Measurements from ENCODE around the gene ACTA1.
"Not testable (repeated sequence)": the region's sequence is repeated elsewhere in the genome, so short reads cannot be mapped to it uniquely, and the experiment has no call there.

Gene ACTA1

GRCh38 chr1:229434005-229434640, at the start of gene ACTA1:
Gene ACTA1, minus strand, starts transcription at chr1:229434094. Its CDS starts 979 bp downstream, at chr1:229433115.
- no peak for DNase-seq

DNA sequence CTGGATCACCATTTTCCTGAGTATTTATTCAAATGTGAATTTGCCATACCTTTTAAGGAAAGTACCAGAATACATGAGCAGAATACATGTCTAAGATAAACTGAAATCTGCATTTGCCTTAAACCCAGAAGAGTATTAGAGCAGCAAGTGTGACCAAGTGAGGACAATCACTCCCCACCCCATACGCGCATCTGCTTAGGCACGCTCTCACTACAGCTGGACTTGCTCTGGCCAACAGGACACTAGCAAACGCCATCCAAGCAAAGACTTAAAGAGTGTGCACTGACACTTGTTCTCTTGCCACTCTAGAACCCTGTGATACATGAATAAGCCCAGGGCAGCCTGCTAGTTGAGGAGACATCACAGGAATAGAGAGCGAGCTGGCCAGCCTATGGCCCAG, 48.6 kb upstream of the ACTA1 start:
- DNase-seq, result no peak

DNA sequence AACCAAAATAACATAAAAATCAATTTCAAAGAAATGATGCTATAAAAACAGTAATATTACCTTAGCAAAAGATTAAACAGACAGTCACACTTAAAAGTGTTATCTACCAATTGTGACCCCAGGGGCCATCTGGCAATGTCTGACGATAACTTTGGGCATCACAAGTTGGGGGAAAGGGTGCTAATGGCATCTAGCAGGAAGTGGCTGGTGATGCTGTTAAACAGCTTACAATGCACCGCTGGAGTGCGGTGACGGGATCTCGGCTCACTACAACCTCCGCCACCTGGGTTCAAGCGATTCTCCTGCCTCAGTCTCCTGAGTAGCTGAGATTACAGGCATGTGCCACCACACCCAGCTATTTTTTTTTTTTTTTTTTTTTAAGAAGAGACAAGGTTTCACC, 46.6 kb upstream of the ACTA1 start:
- no peak for DNase-seq

DNA sequence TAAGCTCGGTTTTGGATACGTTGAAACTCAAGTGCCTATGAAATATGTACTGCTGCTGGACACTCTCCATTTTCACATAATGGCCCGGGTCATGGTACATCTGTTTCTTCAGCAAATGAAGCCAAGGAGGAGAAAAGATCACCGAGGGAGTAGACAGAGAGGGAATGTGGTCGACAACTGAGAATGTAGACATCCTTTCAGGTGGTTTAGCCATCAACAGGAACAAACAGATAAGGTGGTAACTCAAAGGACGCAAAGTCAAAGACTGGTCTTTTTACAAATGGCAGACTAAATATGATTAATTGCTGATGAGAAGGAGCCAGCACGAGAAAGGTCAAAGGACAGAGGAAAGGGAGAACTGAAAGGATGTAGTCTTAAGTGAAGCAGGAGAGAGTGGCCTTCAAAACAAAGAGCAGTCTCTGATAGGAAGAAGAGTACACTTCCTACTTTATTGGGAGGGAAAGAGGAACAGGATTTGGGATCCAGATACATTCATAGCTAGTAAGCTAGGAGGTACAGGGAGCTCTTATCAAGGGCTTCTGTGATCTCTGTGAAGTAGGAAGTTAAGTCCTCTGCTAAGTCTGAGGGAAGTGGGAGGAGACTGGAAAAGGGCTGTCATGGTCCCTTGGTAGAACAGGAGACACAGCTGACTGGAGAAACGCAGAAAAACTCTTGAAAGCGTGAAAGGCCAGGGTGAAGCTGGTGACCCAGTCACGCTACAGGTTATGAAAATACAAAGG, 45.9 kb upstream of the ACTA1 start:
- DNase-seq, result no peak

DNA sequence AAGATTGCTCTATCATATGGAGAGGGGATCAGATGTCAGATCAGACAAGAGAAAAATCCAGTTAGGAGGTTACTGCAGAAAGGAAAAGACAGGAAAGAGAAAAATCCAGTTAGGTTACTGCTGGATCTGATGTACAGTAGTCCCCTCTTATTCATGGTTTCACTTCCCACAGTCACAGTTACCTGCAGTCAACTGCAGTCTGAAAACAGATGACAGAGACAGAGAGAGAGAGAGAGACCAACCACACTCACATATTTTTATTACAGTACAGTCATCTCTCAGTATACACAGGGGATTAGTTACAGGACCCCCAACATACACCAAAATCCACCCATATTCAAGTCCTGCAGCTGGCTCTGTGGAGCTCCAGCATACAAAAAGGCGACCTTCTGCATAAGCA, 45.0 kb upstream of the ACTA1 start:
- no peak for DNase-seq

DNA sequence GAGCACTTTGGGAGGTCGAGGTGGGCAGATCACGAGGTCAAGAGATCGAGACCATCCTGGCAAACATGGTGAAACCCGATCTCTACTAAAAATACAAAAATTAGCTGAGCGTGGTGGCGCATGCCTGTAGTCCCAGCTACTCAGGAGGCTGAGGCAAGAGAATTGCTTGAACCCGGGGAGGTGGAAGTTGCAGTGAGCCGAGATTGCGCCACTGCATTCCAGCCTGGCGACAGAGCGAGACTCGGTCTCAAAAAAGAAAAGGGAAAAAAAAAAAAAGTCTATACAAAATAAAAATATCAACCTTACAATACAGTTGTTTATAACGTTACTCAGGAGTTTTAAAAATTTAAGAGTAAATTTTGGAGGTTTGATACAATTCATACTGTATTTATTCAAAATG, 42.0 kb upstream of the ACTA1 start:
- not testable (repeated sequence) for DNase-seq

DNA sequence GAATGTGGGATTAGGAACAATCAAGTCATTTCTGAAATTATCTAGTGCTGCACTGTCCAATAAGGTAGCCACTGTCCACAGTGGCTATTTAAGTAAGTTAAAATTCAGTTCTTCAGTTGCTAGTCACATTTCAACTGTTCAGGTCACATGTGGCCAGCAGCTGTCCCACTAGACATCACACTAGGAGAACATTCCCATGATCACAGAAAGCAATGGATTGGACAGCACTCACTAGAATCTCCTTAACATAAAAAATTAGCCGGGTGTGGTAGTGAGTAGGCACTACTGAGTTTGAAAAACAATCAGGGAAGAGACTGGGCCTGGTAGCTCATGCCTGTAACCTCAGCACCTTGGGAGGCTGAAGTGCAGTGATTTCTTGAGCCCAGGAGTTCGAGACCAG, 40.6 kb upstream of the ACTA1 start:
- DNase-seq, result no peak

GRCh38 chr1:229471175-229471574, 37.3 kb upstream of the ACTA1 start:
- DNase-seq, result no peak

DNA sequence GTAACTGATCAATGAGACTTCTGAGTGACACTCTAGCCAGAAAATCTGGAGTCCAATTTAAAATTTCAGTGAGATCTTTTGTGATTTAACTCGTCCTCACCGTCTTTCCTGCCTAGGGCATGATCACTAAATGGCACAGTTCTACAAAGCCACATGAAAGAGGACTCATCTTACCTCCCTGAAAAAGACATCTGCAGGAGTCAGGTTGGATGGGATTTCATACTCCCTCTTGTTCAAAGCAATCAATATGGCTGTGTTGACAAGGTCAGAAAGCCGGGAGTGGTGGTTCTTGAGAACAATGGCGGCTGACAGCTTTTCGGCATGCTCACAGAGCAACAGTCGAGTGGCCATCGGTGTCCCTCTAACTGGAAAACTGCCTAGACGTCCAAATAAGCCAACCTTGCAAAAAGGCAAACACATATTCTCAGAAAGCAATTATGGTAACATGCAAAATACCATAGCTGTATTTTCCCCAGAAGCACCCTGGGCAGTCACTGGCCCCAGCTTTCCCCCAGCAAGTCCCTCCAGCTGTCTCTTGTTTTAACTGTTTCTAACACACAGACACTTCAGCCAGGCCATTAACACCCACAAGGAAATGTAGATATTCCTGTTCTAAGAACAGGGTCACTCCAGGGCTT, 36.6 kb upstream of the ACTA1 start:
- no peak for DNase-seq

DNA sequence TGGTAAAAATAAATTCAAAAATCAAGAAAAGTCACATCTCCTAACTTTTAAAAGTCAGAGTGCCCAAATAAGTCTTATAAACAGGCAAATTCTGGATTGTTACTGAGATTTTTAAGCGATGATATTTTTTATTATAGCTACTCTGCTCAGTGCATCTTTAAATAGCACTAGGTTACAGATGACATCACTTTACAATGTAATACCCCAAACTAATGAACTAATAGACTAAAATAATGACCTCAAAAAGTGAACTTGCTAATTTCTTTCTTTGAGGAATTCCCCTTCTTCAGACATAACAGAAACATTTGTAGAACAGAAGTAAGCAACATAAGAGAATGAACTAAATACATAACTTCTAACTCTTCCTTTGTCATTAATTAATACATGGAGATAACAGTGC, 33.0 kb upstream of the ACTA1 start:
- DNase-seq, result no peak

DNA sequence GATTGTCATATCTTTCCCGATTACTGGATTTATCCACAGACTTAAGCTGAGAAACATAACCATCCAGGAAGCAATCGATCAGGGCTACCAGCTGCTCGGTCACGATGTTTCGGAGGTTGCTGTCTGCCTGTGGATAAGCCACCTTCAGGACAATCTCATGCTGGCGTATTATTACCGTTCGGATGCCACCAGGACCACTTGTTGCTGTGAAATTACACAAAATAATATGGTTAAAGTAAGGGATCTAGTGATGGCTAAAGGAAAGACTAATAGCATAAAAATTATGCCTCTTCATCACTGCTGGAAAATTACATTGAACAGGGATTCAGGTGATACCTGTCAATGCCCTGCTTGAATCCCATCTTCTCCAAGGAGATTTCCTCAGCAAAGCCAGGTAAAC, 30.8 kb upstream of the ACTA1 start:
- DNase-seq, result no peak

DNA sequence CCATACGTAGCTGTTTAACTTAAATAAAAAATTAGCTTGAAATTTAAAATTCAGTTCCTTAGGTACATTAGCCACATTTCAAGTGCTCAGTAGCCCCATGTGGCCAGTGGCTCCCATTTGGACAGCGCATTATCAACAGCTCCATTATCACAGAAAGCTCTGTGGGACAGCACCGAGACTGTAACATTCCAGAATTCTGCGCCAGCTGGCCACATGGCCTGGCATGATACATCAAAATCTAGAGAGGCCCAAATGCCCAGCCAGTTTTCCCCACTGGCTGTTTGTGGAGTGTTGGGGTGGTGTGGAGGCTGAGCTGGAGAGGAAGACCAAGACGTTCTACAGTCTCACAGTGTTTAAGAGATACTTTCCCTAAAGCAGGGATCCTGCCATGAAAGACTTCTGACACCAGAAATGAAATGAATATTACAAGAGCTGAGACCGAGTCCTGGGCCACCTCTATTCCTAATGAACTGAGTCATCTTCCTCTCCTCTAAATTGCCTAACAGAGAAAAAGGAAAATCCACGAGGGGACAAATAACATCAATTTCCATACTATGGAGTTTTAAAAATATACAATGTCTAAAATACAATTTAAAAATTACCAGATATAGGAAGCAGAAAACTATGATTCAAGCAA, 27.3 kb upstream of the ACTA1 start:
- DNase-seq, result no peak

DNA sequence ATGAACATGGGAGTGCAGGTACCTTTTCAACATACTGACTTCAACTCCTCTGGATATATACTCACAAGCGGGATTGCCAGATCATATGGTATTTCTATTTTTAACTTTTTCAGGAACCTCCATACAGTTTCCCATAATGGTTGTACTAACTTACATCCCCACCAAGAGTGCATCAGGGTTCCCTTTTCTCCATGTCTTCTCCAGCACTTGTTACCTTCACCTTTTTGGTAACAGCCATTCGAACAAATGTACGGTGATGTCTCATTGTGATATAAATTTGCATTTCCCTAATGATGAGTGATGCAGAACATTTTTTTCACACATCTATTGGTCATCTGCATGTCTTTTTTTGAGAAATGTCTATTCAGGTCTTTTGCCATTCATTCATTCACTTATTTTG, 25.9 kb upstream of the ACTA1 start:
- DNase-seq, result no peak

DNA sequence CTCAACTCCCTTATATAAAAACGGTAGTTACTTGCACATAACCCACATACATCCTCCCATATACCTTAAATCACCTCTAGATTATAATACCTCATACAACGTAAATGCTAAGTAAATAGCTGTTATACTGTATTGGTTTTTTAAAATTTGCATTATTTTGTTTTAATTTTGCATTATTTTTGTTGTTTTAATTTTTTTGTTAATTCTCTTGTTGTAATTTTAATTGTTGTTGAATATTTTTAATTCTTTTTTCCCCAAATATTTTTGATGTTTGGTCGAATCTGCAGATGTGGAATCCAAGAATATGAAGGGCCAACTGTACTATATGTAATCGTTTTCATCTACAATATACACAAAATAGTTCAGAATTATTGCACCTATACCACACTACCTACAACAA, 23.5 kb upstream of the ACTA1 start:
- DNase-seq, result no peak

- DNase-seq, result no peak
Measured at GRCh38 chr1:229456016-229456415, 22.1 kb upstream of the ACTA1 start.

DNA sequence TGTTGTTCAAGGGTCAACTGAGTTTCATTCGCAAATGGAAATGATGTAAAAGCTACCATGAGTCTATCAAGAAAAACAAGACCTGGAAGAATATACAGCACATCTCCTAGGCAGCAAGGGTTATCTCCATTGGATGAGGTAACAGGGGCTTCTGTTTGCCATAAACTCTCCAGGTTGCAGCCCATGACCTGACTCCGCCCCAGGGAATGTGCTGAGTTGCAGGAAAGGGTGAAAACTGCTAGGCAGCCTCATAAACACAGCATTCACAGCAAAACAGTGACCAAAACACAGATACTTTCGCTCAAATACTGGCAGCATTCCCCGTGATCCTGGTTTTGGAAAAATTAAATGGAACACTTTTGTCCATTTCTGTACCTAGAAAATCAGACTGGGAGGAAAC, 20.2 kb upstream of the ACTA1 start:
- no peak for DNase-seq

GRCh38 chr1:229452956-229453801, 19.3 kb upstream of the ACTA1 start:
- DNase-seq, result no peak

DNA sequence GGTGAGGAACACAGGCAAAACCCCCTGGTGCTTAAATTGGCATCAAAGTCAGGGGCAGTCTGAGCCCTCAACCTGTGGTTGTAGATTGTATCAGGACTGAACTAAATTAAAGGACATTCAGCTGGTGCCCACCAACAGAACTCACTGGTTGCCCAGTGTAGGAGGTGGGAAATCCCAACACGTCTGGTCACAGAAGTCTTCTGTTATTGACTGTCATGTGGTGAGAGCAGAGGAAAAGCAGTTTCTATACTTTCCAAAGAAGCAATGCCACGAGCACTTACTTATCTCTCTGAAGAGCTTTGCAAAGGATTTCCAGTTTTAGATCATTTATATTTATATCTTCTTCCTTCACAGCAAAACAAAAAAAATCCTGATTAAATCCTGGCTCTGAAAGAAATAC, 15.0 kb upstream of the ACTA1 start:
- DNase-seq, result no peak

- no peak for DNase-seq
Measured at GRCh38 chr1:229448354-229448753, 14.5 kb upstream of the ACTA1 start.

GRCh38 chr1:229447809-229448252, 13.9 kb upstream of the ACTA1 start:
- no peak for DNase-seq

DNA sequence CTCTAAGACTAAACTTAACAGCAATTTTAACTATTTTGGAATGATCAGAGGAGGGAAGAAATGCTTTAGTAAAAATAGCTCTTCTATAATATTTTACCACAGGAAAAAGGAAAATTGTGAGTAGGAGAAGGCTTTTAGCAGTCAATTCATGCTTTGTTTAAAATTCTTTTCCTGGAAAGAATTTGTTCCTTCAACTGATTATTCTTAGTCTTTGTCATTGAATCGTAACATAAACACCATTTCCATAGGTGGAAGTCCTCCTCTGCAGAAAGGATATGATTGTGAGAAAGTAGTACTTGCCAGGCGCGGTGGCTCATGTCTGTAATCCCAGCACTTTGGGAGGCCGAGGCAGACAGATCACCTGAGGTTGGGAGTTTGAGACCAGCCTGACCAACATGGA, 11.9 kb upstream of the ACTA1 start:
- DNase-seq, result no peak

GRCh38 chr1:229440851-229441537, 7.1 kb upstream of the ACTA1 start:
- no peak for DNase-seq
